Endodermal cell (in vitro differentiated cells): ENCODE results near the gene RCAN3. TPM values are rescaled to one million over a fixed set of nuclear protein-coding genes. Genes with fewer than 3 reads are reported as not detected.

Experiments used
- DNase-seq: peaks from one replicate; pipeline ENCODE4 v3.0.0-alpha.2; 2017
- H3K27ac ChIP-seq: 2 replicates; pipeline ENCODE4 v1.5.1; 2013; ENCODE audit warnings: mild to moderate bottlenecking, low read depth, low read length, moderate library complexity
- H3K27me3 ChIP-seq: 2 replicates; pipeline ENCODE4 v1.6.1; 2013; ENCODE audit warnings: mild to moderate bottlenecking, low read length, moderate library complexity; ENCODE audit not compliant: insufficient read depth, control insufficient read depth, poor library complexity, severe bottlenecking
- H3K36me3 ChIP-seq: 2 replicates; pipeline ENCODE4 v1.7.0; 2013; ENCODE audit warnings: mild to moderate bottlenecking, low read length, moderate library complexity; ENCODE audit not compliant: control insufficient read depth, insufficient read depth
- H3K4me1 ChIP-seq: one replicate; pipeline ENCODE4 v1.7.0; 2013; ENCODE audit warnings: low read length; ENCODE audit not compliant: control insufficient read depth, insufficient read depth
- H3K4me3 ChIP-seq: 2 replicates; pipeline ENCODE4 v1.5.1; 2013; ENCODE audit warnings: mild to moderate bottlenecking, low read length, moderate library complexity
- H3K9ac ChIP-seq: 2 replicates; pipeline ENCODE4 v1.6.1; 2013; ENCODE audit warnings: mild to moderate bottlenecking, low read length, moderate library complexity; ENCODE audit not compliant: poor library complexity, severe bottlenecking; ENCODE audit errors: extremely low read depth
- H3K9me3 ChIP-seq: 2 replicates; pipeline ENCODE4 v1.6.1; 2013; ENCODE audit warnings: mild to moderate bottlenecking, low read length, moderate library complexity; ENCODE audit not compliant: control insufficient read depth
- H3K27ac Mint-ChIP-seq: 2 replicates; pipeline ENCODE4 v1.8.0; 2020; ENCODE audit warnings: mixed read lengths
- H3K27me3 Mint-ChIP-seq: 2 replicates; pipeline ENCODE4 v1.8.0; 2021; ENCODE audit warnings: mild to moderate bottlenecking, mixed read lengths; ENCODE audit not compliant: insufficient read depth
- H3K36me3 Mint-ChIP-seq: 2 replicates; pipeline ENCODE4 v1.8.0; 2020; ENCODE audit warnings: low read depth, mixed read lengths
- H3K4me1 Mint-ChIP-seq: 2 replicates; pipeline ENCODE4 v1.8.0; 2020; ENCODE audit warnings: mixed read lengths
- H3K4me3 Mint-ChIP-seq: 2 replicates; pipeline ENCODE4 v1.8.0; 2020; ENCODE audit warnings: mild to moderate bottlenecking, moderate library complexity, mixed read lengths
- H3K9me3 Mint-ChIP-seq: 2 replicates; pipeline ENCODE4 v1.8.0; 2020; ENCODE audit warnings: mild to moderate bottlenecking, mixed read lengths
- CTCF ChIP-seq: fragments of 200-600 bp; sonication (generic); conservative IDR thresholded peaks from 2 replicates; pipeline ENCODE4 v1.5.0; 2021; ENCODE audit warnings: antibody characterized with exemption, mild to moderate bottlenecking
- WGBS, 2 experiments: methylation state at CpG; one replicate each; pipeline versions ENCODE4 v1.1.5 to v1.1.7; 2013; ENCODE audit warnings: missing lambda C conversion rate in 2 of 2, mixed read lengths in 1 of 2; ENCODE audit not compliant: insufficient coverage in 1 of 2, insufficient read length in 1 of 2; 5-methylcytosine and 5-hydroxymethylcytosine counted together
- total RNA-seq, 2 donors: library from RNA; stranded (reverse); fragmentation: NEBNext Ultra II Directional in 1 of 2; extraction: Animal tissue kit (Norgen Biotek cat#: 25700) in 1 of 2; gene quantifications; 2 replicates in 1 of 2; 3 replicates in 1 of 2; pipeline ENCODE4 v1.2.1, GENCODE V29; 2021

Gene RCAN3
- total RNA-seq, 2 donors from 2014 or later = 31.9 to 36.8 TPM

- no peaks in the 10 kb centered on the region for H3K27me3 Mint-ChIP-seq
Observed at GRCh38 chr1:24541711-24542346, 39.2 kb downstream of the RCAN3 start.

DNA sequence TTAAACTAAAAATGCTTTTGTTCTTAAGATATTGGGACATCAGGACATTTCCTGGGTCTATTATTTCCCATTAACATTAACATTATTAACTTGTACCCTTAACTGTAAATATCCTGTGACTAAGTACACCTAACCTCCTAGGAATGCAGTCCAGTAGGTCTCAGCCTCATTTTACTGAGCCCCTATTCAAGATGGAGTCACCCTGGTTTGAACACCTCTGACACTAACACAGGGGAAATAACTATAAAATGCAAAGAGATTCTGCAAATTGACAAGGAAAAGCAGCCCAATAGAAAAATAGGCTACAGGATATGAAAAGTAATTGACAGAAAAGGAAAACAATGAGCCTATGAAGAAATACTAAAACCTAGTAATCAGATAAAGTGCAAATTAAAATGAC, 41.6 kb downstream of the RCAN3 start:
- no peak overlapping the region for H3K9ac ChIP-seq
- Mint-ChIP-seq H3K27ac (no peak overlapping the region), H3K36me3 (peaks cover under 1% of the 10 kb centered on the region), H3K27me3 (no peaks in the 10 kb centered on the region), H3K4me3 (no peak overlapping the region), H3K9me3 (no peaks in the 10 kb centered on the region), H3K4me1 (peaks cover 3% of the 10 kb centered on the region)
- H3K36me3 ChIP-seq = peaks cover 4% of the 10 kb centered on the region
- no peaks in the 10 kb centered on the region for H3K27me3 ChIP-seq
- TF ChIP-seq CTCF = no peak
- H3K4me3 ChIP-seq = no peak overlapping the region
- DNase-seq = no peak
- H3K4me1 ChIP-seq = no peaks in the 10 kb centered on the region
- H3K27ac ChIP-seq = no peak overlapping the region
- H3K9me3 ChIP-seq = no peaks in the 10 kb centered on the region

More at GRCh38 chr1:24541711-24542346, 39.2 kb downstream of the RCAN3 start:
- no peak overlapping the region for H3K27ac ChIP-seq
- no peaks in the 10 kb centered on the region for H3K27me3 ChIP-seq
- no peaks in the 10 kb centered on the region for H3K9me3 Mint-ChIP-seq
- no peak overlapping the region for H3K9ac ChIP-seq
- H3K4me3 Mint-ChIP-seq = no peak overlapping the region
- peak; percentile 81 for DNase-seq
- H3K4me1 Mint-ChIP-seq = peaks cover 3% of the 10 kb centered on the region
- peak overlapping the region; percentile 68 for H3K27ac Mint-ChIP-seq
- H3K4me3 ChIP-seq = no peak overlapping the region
- peaks cover 16% of the 10 kb centered on the region for H3K36me3 Mint-ChIP-seq
- TF ChIP-seq CTCF = peak; percentile 92
- H3K9me3 ChIP-seq = no peaks in the 10 kb centered on the region
- 78 to 87% methylated on average over 8 of the region's 8 CpGs for WGBS, 2 experiments
- H3K4me1 ChIP-seq = no peaks in the 10 kb centered on the region
- H3K36me3 ChIP-seq = peaks cover 17% of the 10 kb centered on the region

DNA sequence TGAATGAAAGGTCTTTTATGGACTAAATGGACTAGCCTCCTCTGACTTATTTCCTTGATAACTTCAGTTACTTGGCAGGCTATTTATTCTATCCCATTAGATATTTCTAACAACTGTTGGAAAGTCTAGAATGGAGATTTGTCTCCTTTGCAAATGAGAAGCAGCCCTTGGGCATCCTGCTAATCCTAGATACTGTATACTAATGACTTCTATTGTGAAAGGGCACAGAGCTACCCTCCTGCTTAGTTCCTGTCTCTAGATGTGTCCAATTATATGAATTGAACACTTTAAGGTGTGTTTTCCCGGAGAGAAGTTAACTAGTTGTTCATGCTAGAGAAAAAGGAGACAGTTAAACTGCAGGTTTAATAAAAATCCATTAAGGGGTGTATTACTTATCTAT, 43.0 kb downstream of the RCAN3 start:
- Mint-ChIP-seq H3K9me3 (no peaks in the 10 kb centered on the region), H3K36me3 (no peaks in the 10 kb centered on the region), H3K27me3 (no peaks in the 10 kb centered on the region), H3K4me3 (no peak overlapping the region), H3K4me1 (peaks cover 3% of the 10 kb centered on the region), H3K27ac (no peak overlapping the region)
- H3K9ac ChIP-seq = no peak overlapping the region
- H3K4me1 ChIP-seq = no peaks in the 10 kb centered on the region
- H3K27ac ChIP-seq = no peak overlapping the region
- no peak overlapping the region for H3K4me3 ChIP-seq
- H3K36me3 ChIP-seq = no peaks in the 10 kb centered on the region
- no peaks in the 10 kb centered on the region for H3K27me3 ChIP-seq
- 83 to 88% methylated on average over 1 of the region's 1 CpG for WGBS, 2 experiments
- no peaks in the 10 kb centered on the region for H3K9me3 ChIP-seq
- no peak for TF ChIP-seq CTCF
- no peak for DNase-seq
